HepG2 (cell line): ENCODE data around the gene HMGN4. TPM values are rescaled to one million over a fixed set of nuclear protein-coding genes. Genes with fewer than 3 reads are reported as not detected.

Experiments used
- CEBPB ChIP-seq: IDR thresholded peaks from 2 replicates; pipeline ENCODE4 v1.6.1; 2011; ENCODE audit warnings: low read depth, low read length, improper control_type of control experiment, borderline replicate concordance
- CEBPG ChIP-seq: IDR thresholded peaks from 2 replicates; pipeline ENCODE4 v1.6.1; 2016
- DR1 ChIP-seq: sonication (generic); formaldehyde crosslinking; IDR thresholded peaks from 2 replicates; pipeline ENCODE4 v1.8.0; 2021; ENCODE audit warnings: mild to moderate bottlenecking, missing genetic modification reagents, inconsistent platforms
- ELF4 ChIP-seq: sonication (generic); formaldehyde crosslinking; IDR thresholded peaks from 2 replicates; pipeline ENCODE4 v1.5.0; 2020; ENCODE audit warnings: missing genetic modification reagents, mild to moderate bottlenecking, moderate library complexity, borderline replicate concordance
- ETV6 ChIP-seq: sonication (generic); formaldehyde crosslinking; conservative IDR thresholded peaks from 2 replicates; pipeline ENCODE4 v1.4.0; 2020; ENCODE audit warnings: missing genetic modification reagents
- HMG20B ChIP-seq: conservative IDR thresholded peaks from 2 replicates; pipeline ENCODE4 v1.6.1; 2016; ENCODE audit warnings: missing genetic modification reagents, missing compliant biosample characterization
- PAXIP1 ChIP-seq: sonication (generic); formaldehyde crosslinking; conservative IDR thresholded peaks from 2 replicates; pipeline ENCODE4 v1.4.0; 2020; ENCODE audit warnings: mild to moderate bottlenecking, missing genetic modification reagents, moderate library complexity
- RXRA ChIP-seq: sonication (generic); formaldehyde crosslinking; IDR thresholded peaks from 2 replicates; pipeline ENCODE4 v1.5.1; 2020; ENCODE audit warnings: missing genetic modification reagents
- SOX13 ChIP-seq, 3 experiments: fragments of 450-650 bp in 1 of 3; sonication (generic) in 1 of 3; formaldehyde crosslinking in 1 of 3; IDR thresholded peaks in 2 of 3; conservative IDR thresholded peaks in 1 of 3; 2 replicates each; pipeline versions ENCODE4 v1.5.0 to v1.6.1; 2016 to 2020; ENCODE audit warnings: antibody characterized with exemption in 1 of 3, mild to moderate bottlenecking in 1 of 3, missing compliant biosample characterization in 1 of 3, missing genetic modification reagents in 1 of 3, moderate library complexity in 1 of 3
- TGIF2 ChIP-seq: IDR thresholded peaks from 2 replicates; pipeline ENCODE4 v1.6.1; 2016; ENCODE audit warnings: control low read depth, missing compliant biosample characterization
- THAP9 ChIP-seq: sonication (generic); formaldehyde crosslinking; IDR thresholded peaks from 2 replicates; pipeline ENCODE4; 2020; ENCODE audit warnings: missing genetic modification reagents, mild to moderate bottlenecking, borderline replicate concordance
- ZFP90 ChIP-seq: sonication (generic); formaldehyde crosslinking; IDR thresholded peaks from 2 replicates; pipeline ENCODE4 v1.8.0; 2022; ENCODE audit warnings: missing genetic modification reagents, mild to moderate bottlenecking, inconsistent platforms, borderline replicate concordance
- ZNF460 ChIP-seq: sonication (generic); formaldehyde crosslinking; IDR thresholded peaks from 2 replicates; pipeline ENCODE4 v1.5.1; 2020; ENCODE audit warnings: missing genetic modification reagents, mild to moderate bottlenecking, borderline replicate concordance
- ZNF501 ChIP-seq: sonication (generic); formaldehyde crosslinking; IDR thresholded peaks from 2 replicates; pipeline ENCODE4 v1.5.1; 2020; ENCODE audit warnings: mild to moderate bottlenecking, moderate library complexity, missing genetic modification reagents
- ZNF512B ChIP-seq: sonication (generic); formaldehyde crosslinking; IDR thresholded peaks from 2 replicates; pipeline ENCODE4 v1.5.1; 2020; ENCODE audit warnings: missing genetic modification reagents, mild to moderate bottlenecking, borderline replicate concordance
- ZNF660 ChIP-seq: sonication (generic); formaldehyde crosslinking; IDR thresholded peaks from 2 replicates; pipeline ENCODE4 v1.5.1; 2020; ENCODE audit warnings: mild to moderate bottlenecking, low read depth, missing genetic modification reagents, borderline replicate concordance
- polyA plus RNA-seq, 8 experiments: library from polyadenylated mRNA; depleted of rRNA in 3 of 8; stranded (reverse) in 7 of 8; unstranded in 1 of 8; fragments of >200 nt; fragmentation: Illumina TruSeq in 4 of 8; extraction: Trizol in 4 of 8; gene quantifications; 2 replicates each; pipeline versions ENCODE4 v1.2.1 to v1.2.3, GENCODE V29; 2011 to 2016; ENCODE audit warnings: low read depth in 4 of 8, missing spikeins in 1 of 8, mixed read lengths in 1 of 8; ENCODE audit not compliant: insufficient read depth in 1 of 8
- total RNA-seq, 5 experiments: library from RNA; depleted of rRNA; stranded (reverse); fragments of >200 nt; fragmentation: Illumina TruSeq; extraction: Trizol; gene quantifications; 2 replicates each; pipeline ENCODE4 v1.2.3, GENCODE V29; 2016; ENCODE audit warnings: low read depth in 1 of 5
- TF ChIP-seq, protein P1 (sequence below): sonication (generic); formaldehyde crosslinking; IDR thresholded peaks from 2 replicates; pipeline ENCODE4 v1.5.1; 2020; ENCODE audit warnings: missing genetic modification reagents, mild to moderate bottlenecking, borderline replicate concordance

The HMGN4 gene
- total and polyA plus RNA-seq, 2 of the 13 experiments (the other 11 are each of a cell fraction or from before 2014, with no cell fraction given): 39.9 to 52.1 TPM

- peak; percentile 30; the same call in 1 of the 2 replicates for TF ChIP-seq THAP9 (CRISPR knock-in tag)
- 0 out of 2 replicates have a peak, but pooled peaks have one; percentile 35 for TF ChIP-seq ZNF512B (CRISPR knock-in tag)
- TF ChIP-seq TGIF2 (CRISPR knock-in tag): no peak
- TF ChIP-seq CEBPB: peak; percentile 78
- TF ChIP-seq, protein P1, sequence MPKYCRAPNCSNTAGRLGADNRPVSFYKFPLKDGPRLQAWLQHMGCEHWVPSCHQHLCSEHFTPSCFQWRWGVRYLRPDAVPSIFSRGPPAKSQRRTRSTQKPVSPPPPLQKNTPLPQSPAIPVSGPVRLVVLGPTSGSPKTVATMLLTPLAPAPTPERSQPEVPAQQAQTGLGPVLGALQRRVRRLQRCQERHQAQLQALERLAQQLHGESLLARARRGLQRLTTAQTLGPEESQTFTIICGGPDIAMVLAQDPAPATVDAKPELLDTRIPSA (CRISPR knock-in tag): no peak
- no peak for TF ChIP-seq ELF4 (CRISPR knock-in tag)
- TF ChIP-seq ZFP90 (CRISPR knock-in tag): peak; percentile 77; the same call in 1 of the 2 replicates
- no peak for TF ChIP-seq RXRA (CRISPR knock-in tag)
- no peak for TF ChIP-seq SOX13 (IDR thresholded peaks at IDR 0.05)
- TF ChIP-seq SOX13 (CRISPR knock-in tag; conservative IDR thresholded peaks at IDR 0.05 in 1 of 2, IDR thresholded peaks at IDR 0.05 in 1 of 2): peak in 1 of 2 experiments; percentile 50; a peak in 2 of 4 replicates
- TF ChIP-seq ZNF660 (CRISPR knock-in tag): no peak
- peak; percentile 39; the same call in 1 of the 2 replicates for TF ChIP-seq ZNF460 (CRISPR knock-in tag)
- peak; percentile 61 for TF ChIP-seq CEBPG
- 0 out of 2 replicates have a peak, but pooled peaks have one; percentile 28 for TF ChIP-seq DR1 (CRISPR knock-in tag)
- TF ChIP-seq HMG20B: no peak
- no peak for TF ChIP-seq ETV6 (CRISPR knock-in tag)
- TF ChIP-seq PAXIP1 (CRISPR knock-in tag): peak; percentile 36; the same call in 1 of the 2 replicates
- TF ChIP-seq ZNF501 (CRISPR knock-in tag): 0 out of 2 replicates have a peak, but pooled peaks have one; percentile 36
These were observed 23.6 kb downstream of the HMGN4 start (continued) for GRCh38 chr6:26561533-26562466.
